Measurements from ENCODE around the gene AMBRA1.

- TF ChIP-seq CTCF (IDR thresholded peaks at IDR 0.05; ENCODE audit: poor library complexity, severe bottlenecking) (no peak), REST (IDR thresholded peaks at IDR 0.05; ENCODE audit: borderline replicate concordance) (no peak), EZH2 (IDR thresholded peaks at IDR 0.05; ENCODE audit: borderline replicate concordance, insufficient read depth, low read length, poor library complexity, severe bottlenecking) (no peak), TAF1 (IDR thresholded peaks at IDR 0.05; ENCODE audit: low read depth) (no peak), MXI1 (conservative IDR thresholded peaks at IDR 0.05; ENCODE audit: poor library complexity, severe bottlenecking) (no peak), SMC3 (conservative IDR thresholded peaks at IDR 0.05; ENCODE audit: poor library complexity) (no peak), POLR2AphosphoS5 (IDR thresholded peaks at IDR 0.05) (no peak), RAD21 (conservative IDR thresholded peaks at IDR 0.05) (no peak), EP300 (conservative IDR thresholded peaks at IDR 0.05; ENCODE audit: poor library complexity, severe bottlenecking) (no peak)
Observed at GRCh38 chr11:46604796-46605195, 11.0 kb upstream of the AMBRA1 start.

Measured in neural cell (in vitro differentiated cells).